ENCODE results near the gene EPS15.

DNA sequence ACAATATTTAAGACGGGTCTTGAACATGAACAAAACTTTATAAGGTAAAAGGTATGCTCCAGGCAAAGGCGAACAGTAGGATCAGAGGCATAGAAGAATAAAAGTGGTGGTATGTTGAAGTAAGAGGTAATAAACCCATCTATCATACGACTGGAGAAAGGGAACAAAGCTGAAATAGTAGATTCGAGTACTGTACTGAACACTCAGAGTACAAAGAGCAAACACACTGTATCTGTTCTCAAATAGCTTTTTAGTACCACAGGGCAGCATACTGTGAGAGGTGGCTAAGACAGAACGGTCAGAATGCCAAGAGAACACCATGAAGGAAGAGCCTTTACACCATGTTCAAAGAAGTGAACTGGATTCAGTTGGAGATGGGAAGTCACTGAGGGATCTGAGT, 83.2 kb downstream of the EPS15 start:
- TF ChIP-seq POLR2A (IDR thresholded peaks at IDR 0.05) = no peak
- no peak for TF ChIP-seq POLR2AphosphoS5 (IDR thresholded peaks at IDR 0.05)
- TF ChIP-seq, protein P1, sequence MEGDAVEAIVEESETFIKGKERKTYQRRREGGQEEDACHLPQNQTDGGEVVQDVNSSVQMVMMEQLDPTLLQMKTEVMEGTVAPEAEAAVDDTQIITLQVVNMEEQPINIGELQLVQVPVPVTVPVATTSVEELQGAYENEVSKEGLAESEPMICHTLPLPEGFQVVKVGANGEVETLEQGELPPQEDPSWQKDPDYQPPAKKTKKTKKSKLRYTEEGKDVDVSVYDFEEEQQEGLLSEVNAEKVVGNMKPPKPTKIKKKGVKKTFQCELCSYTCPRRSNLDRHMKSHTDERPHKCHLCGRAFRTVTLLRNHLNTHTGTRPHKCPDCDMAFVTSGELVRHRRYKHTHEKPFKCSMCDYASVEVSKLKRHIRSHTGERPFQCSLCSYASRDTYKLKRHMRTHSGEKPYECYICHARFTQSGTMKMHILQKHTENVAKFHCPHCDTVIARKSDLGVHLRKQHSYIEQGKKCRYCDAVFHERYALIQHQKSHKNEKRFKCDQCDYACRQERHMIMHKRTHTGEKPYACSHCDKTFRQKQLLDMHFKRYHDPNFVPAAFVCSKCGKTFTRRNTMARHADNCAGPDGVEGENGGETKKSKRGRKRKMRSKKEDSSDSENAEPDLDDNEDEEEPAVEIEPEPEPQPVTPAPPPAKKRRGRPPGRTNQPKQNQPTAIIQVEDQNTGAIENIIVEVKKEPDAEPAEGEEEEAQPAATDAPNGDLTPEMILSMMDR (IDR thresholded peaks at IDR 0.05) = no peak
